GM12874 (cell line): ENCODE results near the gene RNF208.

ENCODE experiments used
- TF ChIP-seq, protein P1 (sequence below): IDR thresholded peaks from 2 replicates; pipeline ENCODE4 v1.5.1; 2011; ENCODE audit warnings: low read depth, mild to moderate bottlenecking, control low read depth, low read length, moderate library complexity; ENCODE audit not compliant: insufficient read depth

RNF208 gene

DNA sequence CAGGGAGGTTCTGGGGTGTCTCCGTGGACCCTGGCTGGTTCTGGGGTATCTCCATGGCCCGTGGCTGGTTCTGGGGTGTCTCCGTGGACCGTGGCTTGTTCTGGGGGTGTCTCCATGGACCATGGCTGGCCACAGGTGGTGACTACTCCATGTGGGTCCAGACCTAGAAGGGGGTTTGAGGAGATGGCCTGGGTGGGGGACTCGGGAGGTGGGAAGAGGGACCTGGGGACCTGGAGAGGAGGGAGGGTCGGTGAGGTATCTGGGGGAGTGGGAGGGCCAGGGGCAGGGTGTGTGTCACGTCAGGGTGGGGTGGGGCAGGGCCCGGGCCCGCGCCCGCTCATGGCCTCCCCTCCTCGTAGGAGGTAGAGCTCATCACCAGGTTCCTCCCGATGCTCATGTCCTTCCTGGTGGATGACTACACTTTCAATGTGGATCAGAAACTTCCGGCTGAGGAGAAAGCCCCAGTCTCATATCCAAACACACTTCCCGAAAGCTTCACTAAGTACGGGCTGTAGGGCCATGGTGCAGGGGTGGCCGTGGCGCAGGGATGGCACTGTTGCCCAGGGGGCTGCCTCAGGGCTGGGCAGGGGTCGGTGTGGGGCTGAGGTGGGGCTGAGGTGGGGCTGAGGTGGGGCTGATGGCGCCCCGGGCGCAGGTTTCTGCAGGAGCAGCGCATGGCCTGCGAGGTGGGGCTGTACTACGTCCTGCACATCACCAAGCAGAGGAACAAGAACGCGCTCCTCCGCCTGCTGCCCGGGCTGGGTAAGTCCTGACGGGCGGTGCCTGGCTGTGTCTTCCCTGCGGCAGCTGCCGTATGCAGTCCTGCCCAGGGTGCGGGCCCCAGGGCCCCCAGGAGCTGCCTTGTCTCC, 44.8 kb upstream of the RNF208 start:
- TF ChIP-seq, protein P1, sequence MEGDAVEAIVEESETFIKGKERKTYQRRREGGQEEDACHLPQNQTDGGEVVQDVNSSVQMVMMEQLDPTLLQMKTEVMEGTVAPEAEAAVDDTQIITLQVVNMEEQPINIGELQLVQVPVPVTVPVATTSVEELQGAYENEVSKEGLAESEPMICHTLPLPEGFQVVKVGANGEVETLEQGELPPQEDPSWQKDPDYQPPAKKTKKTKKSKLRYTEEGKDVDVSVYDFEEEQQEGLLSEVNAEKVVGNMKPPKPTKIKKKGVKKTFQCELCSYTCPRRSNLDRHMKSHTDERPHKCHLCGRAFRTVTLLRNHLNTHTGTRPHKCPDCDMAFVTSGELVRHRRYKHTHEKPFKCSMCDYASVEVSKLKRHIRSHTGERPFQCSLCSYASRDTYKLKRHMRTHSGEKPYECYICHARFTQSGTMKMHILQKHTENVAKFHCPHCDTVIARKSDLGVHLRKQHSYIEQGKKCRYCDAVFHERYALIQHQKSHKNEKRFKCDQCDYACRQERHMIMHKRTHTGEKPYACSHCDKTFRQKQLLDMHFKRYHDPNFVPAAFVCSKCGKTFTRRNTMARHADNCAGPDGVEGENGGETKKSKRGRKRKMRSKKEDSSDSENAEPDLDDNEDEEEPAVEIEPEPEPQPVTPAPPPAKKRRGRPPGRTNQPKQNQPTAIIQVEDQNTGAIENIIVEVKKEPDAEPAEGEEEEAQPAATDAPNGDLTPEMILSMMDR = no peak

DNA sequence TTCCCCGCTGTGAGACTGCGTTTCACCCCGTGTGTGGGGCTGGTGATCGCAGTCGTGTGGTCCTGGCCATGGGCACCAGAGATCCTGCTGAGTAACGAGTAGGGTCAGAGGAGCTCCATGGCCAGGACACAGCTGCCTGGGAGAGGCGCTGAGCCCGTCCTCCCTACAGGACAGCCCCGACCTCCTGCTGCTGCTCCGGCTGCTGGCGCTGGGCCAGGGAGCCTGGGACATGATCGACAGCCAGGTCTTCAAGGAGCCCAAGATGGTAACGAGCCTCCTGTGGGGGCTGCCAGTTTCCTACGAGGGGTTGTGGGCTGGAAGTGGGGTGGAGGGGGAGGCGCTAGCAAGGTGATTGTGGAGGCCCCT, 44.1 kb upstream of the RNF208 start:
- TF ChIP-seq, protein P1 = no peak

DNA sequence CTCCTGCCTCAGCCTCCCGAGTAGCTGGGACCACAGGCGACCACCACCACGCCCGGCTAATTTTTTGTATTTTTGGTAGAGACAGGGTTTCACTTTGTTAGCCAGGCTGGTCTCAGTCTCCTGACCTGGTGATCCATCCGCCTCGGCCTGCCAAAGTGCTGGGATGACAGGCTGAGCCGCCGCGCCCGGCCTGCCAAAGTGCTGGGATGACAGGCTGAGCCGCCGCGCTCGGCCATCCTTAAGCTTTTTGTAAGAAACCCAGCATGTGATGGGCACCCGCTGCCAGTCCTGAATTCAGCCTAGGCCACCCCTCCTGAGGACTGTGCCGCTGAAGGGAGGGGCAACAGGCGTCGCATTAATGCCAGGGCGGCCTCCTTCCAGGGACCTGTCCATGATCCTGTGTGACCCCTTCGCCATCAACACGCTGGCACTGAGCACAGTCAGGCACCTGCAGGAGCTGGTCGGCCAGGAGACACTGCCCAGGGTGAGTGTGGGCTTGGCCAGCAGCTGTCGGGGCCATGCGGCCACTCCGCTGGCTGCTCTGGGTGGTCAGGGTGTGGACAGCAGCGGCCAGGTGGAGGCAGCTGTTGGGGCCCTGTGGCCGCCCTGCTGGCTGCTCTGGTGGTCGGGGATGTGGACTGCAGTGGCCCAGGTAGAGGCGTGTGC, 43.6 kb upstream of the RNF208 start:
- TF ChIP-seq, protein P1 = no peak

DNA sequence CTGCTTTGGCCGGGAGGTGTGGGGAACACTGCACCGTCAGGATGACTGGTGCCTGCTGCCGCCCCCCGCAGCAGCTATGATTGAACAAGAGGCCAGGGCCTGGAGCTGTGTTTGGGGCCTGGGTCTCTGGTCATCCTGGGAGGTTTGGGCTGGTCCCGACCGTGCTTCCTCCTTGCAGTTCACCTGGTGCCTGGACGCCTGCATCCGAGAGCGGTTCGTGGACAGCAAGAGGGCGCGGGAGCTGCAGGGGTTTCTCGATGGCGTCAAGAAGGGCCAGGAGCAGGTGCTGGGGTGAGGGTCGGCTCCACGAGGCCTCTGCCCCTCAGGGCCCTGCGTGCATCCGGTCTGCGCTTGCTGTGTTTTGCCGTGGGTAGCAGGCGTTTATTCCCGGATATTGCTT, 42.0 kb upstream of the RNF208 start:
- TF ChIP-seq, protein P1 = no peak

DNA sequence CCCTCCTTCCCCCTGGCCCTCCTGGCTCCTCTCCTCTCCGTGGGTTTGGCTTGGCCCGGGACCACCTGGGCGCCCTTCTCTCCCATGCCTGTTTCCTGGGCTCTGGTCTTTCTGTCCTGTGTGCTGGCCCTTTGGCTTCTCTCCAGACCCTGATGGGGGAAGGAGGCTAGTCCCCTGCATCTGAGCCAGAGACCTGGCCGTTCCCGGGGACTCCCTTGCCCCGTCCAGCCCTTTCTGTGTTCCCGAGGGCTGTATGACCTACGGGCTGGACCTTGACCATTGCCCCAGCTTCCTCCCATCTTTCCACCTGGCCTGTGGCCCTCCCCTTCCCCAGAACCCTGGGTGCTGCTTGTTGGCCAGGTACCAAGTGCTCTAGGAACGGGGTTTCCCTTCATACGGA, 41.5 kb upstream of the RNF208 start:
- TF ChIP-seq, protein P1 = no peak

DNA sequence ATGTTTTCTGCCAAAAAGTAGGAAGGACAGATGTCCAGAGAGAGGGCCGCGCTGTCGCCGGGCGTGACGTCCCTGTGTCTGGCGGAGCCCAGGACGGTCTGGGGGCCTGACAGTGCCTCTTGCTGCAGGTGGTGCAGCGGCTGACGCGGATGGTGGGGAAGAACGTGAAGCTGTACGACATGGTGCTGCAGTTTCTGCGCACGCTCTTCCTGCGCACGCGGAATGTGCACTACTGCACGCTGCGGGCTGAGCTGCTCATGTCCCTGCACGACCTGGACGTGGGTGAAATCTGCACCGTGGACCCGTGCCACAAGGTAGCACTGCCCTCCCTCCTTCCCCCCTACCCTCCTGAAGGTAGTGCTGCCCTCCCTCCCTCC, 40.9 kb upstream of the RNF208 start:
- TF ChIP-seq, protein P1 = no peak

DNA sequence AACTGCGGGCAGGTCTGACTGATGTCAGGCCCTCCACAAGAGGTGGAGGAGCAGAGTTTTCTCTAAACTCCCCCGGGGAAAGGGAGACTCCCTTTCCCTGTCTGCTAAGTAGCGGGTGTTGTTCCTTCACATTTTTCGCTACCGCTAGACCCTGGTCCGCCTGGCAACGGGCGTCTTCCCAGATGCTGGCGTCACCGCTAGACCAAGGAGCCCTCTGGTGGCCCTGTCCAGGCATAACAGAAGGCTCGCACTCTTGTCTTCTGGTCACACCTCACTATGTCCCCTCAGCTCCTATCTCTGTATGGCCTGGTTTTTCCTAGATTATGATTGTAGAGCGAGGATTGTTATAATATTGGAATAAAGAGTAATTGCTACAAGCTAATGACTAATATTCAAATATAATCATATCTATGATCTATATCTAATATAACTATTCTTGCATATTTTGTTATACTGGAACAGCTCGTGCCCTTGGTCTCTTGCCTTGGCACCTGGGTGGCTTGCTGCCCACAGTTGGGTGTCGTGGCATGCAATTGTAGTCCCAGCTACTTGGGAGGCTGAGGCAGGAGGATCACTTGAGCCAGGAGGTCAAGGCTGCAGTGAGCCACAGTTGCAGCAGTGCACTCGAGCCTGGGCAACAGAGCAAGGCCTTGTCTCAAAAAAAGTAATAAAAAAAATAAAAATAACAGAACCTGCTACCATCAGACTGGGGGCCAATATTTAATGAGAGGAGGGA, 40.3 kb upstream of the RNF208 start:
- TF ChIP-seq, protein P1 = peak; percentile 13; the same call in 1 of the 2 replicates
